GM18951 (cell line): Measurements from ENCODE around the gene MBD6.

Source experiments
- POLR2A ChIP-seq: IDR thresholded peaks from 4 replicates; pipeline ENCODE4 v1.6.1; 2011; ENCODE audit warnings: mild to moderate bottlenecking; ENCODE audit not compliant: insufficient read length, insufficient read depth; ENCODE audit errors: extremely low read depth
- in situ Hi-C: fragments of 300-500 bp; cut with MboI; formaldehyde crosslinking; loops from one replicate; pipeline ENCODE4 v1.12.0; 2022; ENCODE audit warnings: low sequenced_read_pairs, mixed read lengths, inconsistent platforms; ENCODE audit not compliant: unreplicated experiment

The MBD6 gene

GRCh38 chr12:57522011-57522886, at the start of gene MBD6:
TSS of gene MBD6 (plus strand) at chr12:57522824. CDS start at chr12:57524304, 1,480 bp downstream.
- in situ Hi-C loops = no loop called here
- TF ChIP-seq POLR2A = peak; percentile 71

- in situ Hi-C loops = no loop called here
- TF ChIP-seq POLR2A = no peak
Measured at GRCh38 chr12:57473392-57473791, 49.2 kb upstream of the MBD6 start.

GRCh38 chr12:57473886-57474285, 48.7 kb upstream of the MBD6 start:
- in situ Hi-C loops = no loop called here
- TF ChIP-seq POLR2A = no peak

- in situ Hi-C loops = no loop called here
- TF ChIP-seq POLR2A = no peak
Measured at GRCh38 chr12:57474430-57474829, 48.2 kb upstream of the MBD6 start.

GRCh38 chr12:57474862-57475261, 47.8 kb upstream of the MBD6 start:
- no peak for TF ChIP-seq POLR2A
- in situ Hi-C loops = no loop called here

GRCh38 chr12:57475271-57476161, 47.1 kb upstream of the MBD6 start:
- TF ChIP-seq POLR2A = no peak
- in situ Hi-C loops = no loop called here

GRCh38 chr12:57476162-57476992, 46.2 kb upstream of the MBD6 start:
- no peak for TF ChIP-seq POLR2A
- in situ Hi-C loops = no loop called here

- in situ Hi-C loops = no loop called here
- TF ChIP-seq POLR2A = no peak
Measured at GRCh38 chr12:57476993-57477709, 45.5 kb upstream of the MBD6 start.

GRCh38 chr12:57477710-57478681, 44.6 kb upstream of the MBD6 start:
- in situ Hi-C loops = no loop called here

GRCh38 chr12:57479043-57479375, 43.6 kb upstream of the MBD6 start:
- no peak for TF ChIP-seq POLR2A
- in situ Hi-C loops = no loop called here

More at GRCh38 chr12:57477710-57478681, 44.6 kb upstream of the MBD6 start:
- TF ChIP-seq POLR2A = peak; percentile 52

GRCh38 chr12:57479376-57480115, 43.1 kb upstream of the MBD6 start, which contains the start of gene ARHGAP9:
TSS of gene ARHGAP9 (minus strand) at chr12:57479866. CDS start at chr12:57479406, 460 bp downstream.
- in situ Hi-C loops = no loop called here
- peak; percentile 32 for TF ChIP-seq POLR2A
